SK-N-SH treated with all-trans-retinoic acid at 6 μM for 48 hours (cell line): ENCODE data around the gene OAS2.

Source experiments
- ATAC-seq: fragments of 200-7000 bp; cut with Tn5 transposase; 3 replicates; pipeline ENCODE4 v1.9.1; 2020; ENCODE audit warnings: mild to moderate bottlenecking, moderate library complexity
- ARNTL ChIP-seq: fragments of 450-650 bp; formaldehyde crosslinking; IDR thresholded peaks from 2 replicates; pipeline ENCODE4 v1.5.0; 2020; ENCODE audit warnings: low read depth, mild to moderate bottlenecking, moderate library complexity, borderline replicate concordance
- BACH2 ChIP-seq: fragments of 250-450 bp; sonication (Bioruptor Pico); IDR thresholded peaks from 2 replicates; pipeline ENCODE4 v1.9.0; 2021; ENCODE audit warnings: mild to moderate bottlenecking, borderline replicate concordance
- CSDC2 ChIP-seq: fragments of 250-450 bp; sonication (Bioruptor Pico); IDR thresholded peaks from 2 replicates; pipeline ENCODE4 v1.5.0; 2020; ENCODE audit warnings: mild to moderate bottlenecking, moderate library complexity
- ESRRG ChIP-seq: fragments of 250-450 bp; sonication (Bioruptor Pico); IDR thresholded peaks from 2 replicates; pipeline ENCODE4 v1.6.1; 2021; ENCODE audit warnings: mild to moderate bottlenecking
- GLIS3 ChIP-seq: fragments of 250-450 bp; sonication (Bioruptor Pico); IDR thresholded peaks from 2 replicates; pipeline ENCODE4 v1.5.0; 2020; ENCODE audit warnings: mild to moderate bottlenecking, moderate library complexity
- ISL1 ChIP-seq: fragments of 250-450 bp; sonication (Bioruptor Pico); IDR thresholded peaks from 2 replicates; pipeline ENCODE4 v2.1.2; 2022; ENCODE audit warnings: mild to moderate bottlenecking, moderate library complexity
- OSR1 ChIP-seq: fragments of 250-450 bp; sonication (Bioruptor Pico); IDR thresholded peaks from 2 replicates; pipeline ENCODE4 v1.8.0; 2022; ENCODE audit warnings: moderate library complexity, mild to moderate bottlenecking, inconsistent platforms
- PATZ1 ChIP-seq: fragments of 250-450 bp; sonication (Bioruptor Pico); IDR thresholded peaks from 2 replicates; pipeline ENCODE4 v1.8.0; 2020; ENCODE audit warnings: mild to moderate bottlenecking, moderate library complexity, borderline replicate concordance
- PPARA ChIP-seq: fragments of 250-450 bp; sonication (Bioruptor Pico); IDR thresholded peaks from 2 replicates; pipeline ENCODE4 v1.5.0; 2020; ENCODE audit warnings: mild to moderate bottlenecking, borderline replicate concordance
- SNAI2 ChIP-seq: fragments of 250-450 bp; sonication (Bioruptor Pico); IDR thresholded peaks from 2 replicates; pipeline ENCODE4 v1.5.0; 2020; ENCODE audit warnings: mild to moderate bottlenecking, moderate library complexity
- TOX ChIP-seq: fragments of 250-450 bp; sonication (Bioruptor Pico); IDR thresholded peaks from 2 replicates; pipeline ENCODE4 v1.8.0; 2021; ENCODE audit warnings: mild to moderate bottlenecking, moderate library complexity, borderline replicate concordance
- TSHZ2 ChIP-seq: fragments of 250-450 bp; sonication (Bioruptor Pico); IDR thresholded peaks from 2 replicates; pipeline ENCODE4 v1.5.0; 2020; ENCODE audit warnings: mild to moderate bottlenecking, moderate library complexity
- ZC3H10 ChIP-seq: fragments of 250-450 bp; sonication (Bioruptor Pico); IDR thresholded peaks from 2 replicates; pipeline ENCODE4 v1.5.1; 2021; ENCODE audit warnings: mild to moderate bottlenecking, moderate library complexity
- ZFP3 ChIP-seq: fragments of 250-450 bp; sonication (Bioruptor Pico); IDR thresholded peaks from 2 replicates; pipeline ENCODE4 v1.5.0; 2020; ENCODE audit warnings: mild to moderate bottlenecking, moderate library complexity
- ZNF565 ChIP-seq: fragments of 450-650 bp; formaldehyde crosslinking; conservative IDR thresholded peaks from 2 replicates; pipeline ENCODE4 v1.5.0; 2020; ENCODE audit warnings: low read depth, mild to moderate bottlenecking, moderate library complexity
- ZNF8 ChIP-seq: fragments of 450-650 bp; formaldehyde crosslinking; IDR thresholded peaks from 2 replicates; pipeline ENCODE4 v1.5.0; 2020; ENCODE audit warnings: mild to moderate bottlenecking, moderate library complexity
- TF ChIP-seq, protein P1 (sequence below): fragments of 250-450 bp; sonication (Bioruptor Pico); IDR thresholded peaks from 2 replicates; pipeline ENCODE4 v1.5.1; 2021; ENCODE audit warnings: mild to moderate bottlenecking, moderate library complexity

Gene OAS2

GRCh38 chr12:113006206-113006605 lies 27.9 kb downstream of the OAS2 start (continued):
- TF ChIP-seq PATZ1 (CRISPR knock-in tag) (no peak), PPARA (CRISPR knock-in tag) (no peak), ZNF565 (CRISPR knock-in tag) (no peak), GLIS3 (no peak)
- TF ChIP-seq, protein P1, sequence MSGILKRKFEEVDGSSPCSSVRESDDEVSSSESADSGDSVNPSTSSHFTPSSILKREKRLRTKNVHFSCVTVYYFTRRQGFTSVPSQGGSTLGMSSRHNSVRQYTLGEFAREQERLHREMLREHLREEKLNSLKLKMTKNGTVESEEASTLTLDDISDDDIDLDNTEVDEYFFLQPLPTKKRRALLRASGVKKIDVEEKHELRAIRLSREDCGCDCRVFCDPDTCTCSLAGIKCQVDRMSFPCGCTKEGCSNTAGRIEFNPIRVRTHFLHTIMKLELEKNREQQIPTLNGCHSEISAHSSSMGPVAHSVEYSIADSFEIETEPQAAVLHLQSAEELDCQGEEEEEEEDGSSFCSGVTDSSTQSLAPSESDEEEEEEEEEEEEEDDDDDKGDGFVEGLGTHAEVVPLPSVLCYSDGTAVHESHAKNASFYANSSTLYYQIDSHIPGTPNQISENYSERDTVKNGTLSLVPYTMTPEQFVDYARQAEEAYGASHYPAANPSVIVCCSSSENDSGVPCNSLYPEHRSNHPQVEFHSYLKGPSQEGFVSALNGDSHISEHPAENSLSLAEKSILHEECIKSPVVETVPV = no peak

DNA sequence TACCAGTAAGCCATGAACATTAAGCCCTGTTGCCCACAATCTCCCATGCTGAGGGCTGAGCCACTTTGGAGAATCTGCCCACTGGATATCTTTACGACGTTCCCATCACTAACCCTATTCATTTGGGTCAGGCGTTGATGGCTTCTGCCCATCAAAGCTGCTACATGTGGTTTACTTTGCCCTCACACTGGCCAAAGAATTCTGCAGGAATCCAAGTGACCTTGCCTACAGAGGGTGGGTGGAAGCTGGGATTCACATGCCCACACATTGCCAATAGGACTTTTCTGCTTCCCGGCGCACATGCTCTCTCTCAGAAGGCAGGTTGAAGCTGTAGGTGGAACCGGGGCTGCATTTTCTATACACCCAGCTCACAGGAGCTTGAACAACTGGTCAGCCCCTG lies 28.3 kb downstream of the OAS2 start:
- ATAC-seq = no peak
- no peak for TF ChIP-seq OSR1 (CRISPR knock-in tag)
- TF ChIP-seq BACH2 (CRISPR knock-in tag) = no peak
- no peak for TF ChIP-seq GLIS3
- TF ChIP-seq, protein P1 = no peak
- no peak for TF ChIP-seq SNAI2
- TF ChIP-seq PATZ1 (CRISPR knock-in tag) = no peak
- no peak for TF ChIP-seq ISL1 (CRISPR knock-in tag)
- no peak for TF ChIP-seq ARNTL (CRISPR knock-in tag)
- TF ChIP-seq TSHZ2 (CRISPR knock-in tag) = no peak
- TF ChIP-seq TOX = no peak
- no peak for TF ChIP-seq ZC3H10 (CRISPR knock-in tag)
- TF ChIP-seq ZNF8 = no peak
- TF ChIP-seq ZFP3 (CRISPR knock-in tag) = no peak
- TF ChIP-seq ZNF565 (CRISPR knock-in tag) = no peak

DNA sequence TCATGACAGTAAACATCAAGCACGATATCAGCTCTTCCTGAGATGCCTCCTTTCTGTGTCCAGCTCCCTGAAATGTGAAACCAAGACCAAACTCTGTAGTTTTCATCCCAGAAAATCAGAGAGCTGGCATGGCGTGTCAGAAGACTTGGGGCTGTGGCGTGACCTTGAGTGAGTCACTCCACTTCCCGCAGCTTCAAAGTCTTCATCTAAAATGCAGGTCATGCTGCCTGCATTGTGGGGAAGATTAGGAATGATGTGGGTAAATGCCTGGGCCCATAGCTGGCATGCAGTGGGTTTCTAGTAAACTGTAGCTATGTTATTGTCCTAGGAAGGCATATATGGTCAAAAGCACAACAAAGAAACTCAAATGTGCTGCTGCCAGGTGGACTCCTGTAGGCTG lies 28.8 kb downstream of the OAS2 start:
- TF ChIP-seq ISL1 (CRISPR knock-in tag) = no peak
- no peak for TF ChIP-seq ESRRG (CRISPR knock-in tag)
- TF ChIP-seq ZNF565 (CRISPR knock-in tag) = no peak
- no peak for TF ChIP-seq CSDC2 (CRISPR knock-in tag)
- no peak for TF ChIP-seq ZNF8
- no peak for TF ChIP-seq ARNTL (CRISPR knock-in tag)
- TF ChIP-seq, protein P1 = no peak
- no peak for TF ChIP-seq TSHZ2 (CRISPR knock-in tag)
- no peak for TF ChIP-seq ZC3H10 (CRISPR knock-in tag)
- ATAC-seq = no peak
